Measurements from ENCODE around the gene DNAJC18. TPM values are rescaled to one million over a fixed set of nuclear protein-coding genes. Genes with fewer than 3 reads are reported as not detected.

Gene DNAJC18
- total RNA-seq, 4 donors from 2014 or later: 7.9 to 21.0 (median 12.7) TPM

DNA sequence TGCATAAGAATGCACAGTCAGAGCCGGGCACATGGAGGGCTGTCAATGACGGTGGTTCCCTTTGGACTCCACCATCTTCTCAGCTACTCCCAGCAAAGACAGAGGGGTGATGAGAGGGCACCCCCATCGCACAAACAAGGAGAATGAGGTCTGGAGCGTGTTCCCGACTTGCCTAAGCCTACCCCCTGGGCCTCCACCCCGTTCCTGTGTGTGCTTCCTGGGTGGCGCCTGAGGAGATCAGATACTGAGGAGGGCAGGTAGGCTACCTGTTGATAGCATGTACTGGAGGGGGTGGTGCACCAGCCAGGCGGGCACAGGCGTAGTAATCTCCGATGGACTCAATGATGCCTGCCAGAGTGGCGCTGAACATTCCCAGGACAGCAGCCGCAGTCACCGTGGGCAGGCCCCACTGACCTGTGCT lies 60.4 kb downstream of the DNAJC18 start:
- H3K4me3 ChIP-seq (replicated peaks in 1 of 3): no peak overlapping the region
- 83 to 87% methylated on average over 12 to 13 of the region's 13 CpGs for WGBS, 2 donors
- intact Hi-C loops (cut with DNase I): no loop called here

DNA sequence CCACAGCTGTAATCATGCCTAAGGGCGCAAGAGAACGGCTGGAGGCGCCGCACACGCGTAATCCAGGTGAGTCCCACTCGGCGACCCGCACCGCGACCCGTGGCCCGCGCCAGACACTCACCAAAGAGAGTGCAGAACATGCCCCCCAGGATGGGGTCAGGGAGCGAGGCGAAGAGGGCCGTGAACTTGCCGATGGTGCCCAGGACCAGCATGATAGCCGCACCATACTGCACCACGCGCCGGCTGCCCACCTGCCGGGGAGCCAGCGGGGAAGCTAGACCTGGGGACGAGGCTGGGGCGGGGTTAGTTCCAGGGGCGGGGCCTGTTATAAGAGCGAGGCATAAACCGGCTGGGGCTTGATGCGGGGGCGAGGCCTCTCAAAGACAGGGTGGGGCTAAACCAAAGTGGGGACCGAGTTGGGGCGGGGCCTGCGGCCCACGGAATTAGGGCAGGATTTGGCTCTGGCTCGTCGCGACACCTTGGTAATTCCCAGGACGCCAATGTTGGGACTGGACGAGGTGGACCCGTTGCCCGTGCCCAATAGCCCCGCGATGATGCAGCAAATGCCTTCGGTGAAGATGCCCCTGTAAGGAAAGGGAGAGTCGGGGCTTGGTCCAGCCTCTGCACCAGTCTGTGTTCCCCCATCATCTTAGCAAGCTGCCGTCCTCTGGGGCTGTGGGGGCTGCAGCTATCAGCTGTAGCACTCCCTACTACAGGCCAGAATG lies 61.1 kb downstream of the DNAJC18 start:
- intact Hi-C loops (cut with DNase I): no loop called here
- no peak for TF ChIP-seq POLR2A (IDR thresholded peaks at IDR 0.05)
- TF ChIP-seq, protein P1, sequence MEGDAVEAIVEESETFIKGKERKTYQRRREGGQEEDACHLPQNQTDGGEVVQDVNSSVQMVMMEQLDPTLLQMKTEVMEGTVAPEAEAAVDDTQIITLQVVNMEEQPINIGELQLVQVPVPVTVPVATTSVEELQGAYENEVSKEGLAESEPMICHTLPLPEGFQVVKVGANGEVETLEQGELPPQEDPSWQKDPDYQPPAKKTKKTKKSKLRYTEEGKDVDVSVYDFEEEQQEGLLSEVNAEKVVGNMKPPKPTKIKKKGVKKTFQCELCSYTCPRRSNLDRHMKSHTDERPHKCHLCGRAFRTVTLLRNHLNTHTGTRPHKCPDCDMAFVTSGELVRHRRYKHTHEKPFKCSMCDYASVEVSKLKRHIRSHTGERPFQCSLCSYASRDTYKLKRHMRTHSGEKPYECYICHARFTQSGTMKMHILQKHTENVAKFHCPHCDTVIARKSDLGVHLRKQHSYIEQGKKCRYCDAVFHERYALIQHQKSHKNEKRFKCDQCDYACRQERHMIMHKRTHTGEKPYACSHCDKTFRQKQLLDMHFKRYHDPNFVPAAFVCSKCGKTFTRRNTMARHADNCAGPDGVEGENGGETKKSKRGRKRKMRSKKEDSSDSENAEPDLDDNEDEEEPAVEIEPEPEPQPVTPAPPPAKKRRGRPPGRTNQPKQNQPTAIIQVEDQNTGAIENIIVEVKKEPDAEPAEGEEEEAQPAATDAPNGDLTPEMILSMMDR (IDR thresholded peaks at IDR 0.05): no peak
- 53 to 79% methylated on average over 13 to 37 of the region's 47 CpGs for WGBS, 2 donors
- Histone ChIP-seq H3K36me3 (no peaks in the 10 kb centered on the region), H3K27me3 (no peaks in the 10 kb centered on the region), H3K9me3 (no peaks in the 10 kb centered on the region), H3K4me3 (replicated peaks in 1 of 3) (no peak overlapping the region), H3K27ac (no peak overlapping the region), H3K4me1 (peaks cover 9 to 10% of the 10 kb centered on the region in 2 donors)
- peak in 1 of 2 donors; percentile 24 for DNase-seq

More for the DNA sequence above, 60.4 kb downstream of the DNAJC18 start:
- DNase-seq: no peak
- H3K27ac ChIP-seq: no peak overlapping the region
- H3K27me3 ChIP-seq: no peaks in the 10 kb centered on the region
- H3K36me3 ChIP-seq: no peaks in the 10 kb centered on the region
- TF ChIP-seq POLR2A (IDR thresholded peaks at IDR 0.05): no peak
- TF ChIP-seq, protein P1 (IDR thresholded peaks at IDR 0.05): no peak
- peaks cover 3% of the 10 kb centered on the region in 2 donors for H3K4me1 ChIP-seq
- H3K9me3 ChIP-seq: no peaks in the 10 kb centered on the region

DNA sequence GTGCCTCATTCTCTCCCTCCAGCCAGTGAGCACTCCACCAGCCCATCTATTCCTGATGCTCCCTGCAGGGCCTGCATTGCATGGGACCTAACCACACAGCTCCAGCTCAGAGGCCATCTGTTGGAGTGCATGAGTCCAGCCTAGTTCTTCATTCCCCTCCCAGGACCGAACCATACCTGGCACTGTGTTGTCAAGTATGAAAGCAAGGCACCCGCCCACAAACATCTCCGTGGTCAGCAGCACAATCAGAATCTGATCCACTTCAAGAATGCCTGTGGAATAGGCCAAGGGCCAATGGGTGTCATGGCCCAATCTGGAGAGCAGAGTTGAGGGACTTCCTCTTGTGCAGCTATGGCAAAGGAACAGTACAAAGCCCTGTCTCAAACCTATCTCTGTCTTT lies 62.1 kb downstream of the DNAJC18 start:
- intact Hi-C loops (cut with DNase I): no loop called here
- no peak overlapping the region for H3K27ac ChIP-seq
- no peaks in the 10 kb centered on the region for H3K36me3 ChIP-seq
- no peaks in the 10 kb centered on the region for H3K9me3 ChIP-seq
- no peaks in the 10 kb centered on the region for H3K27me3 ChIP-seq
- no peak overlapping the region for H3K4me3 ChIP-seq (replicated peaks in 1 of 3)
- WGBS, 2 donors: 81 to 97% methylated on average over 3 of the region's 3 CpGs
- TF ChIP-seq, protein P1 (IDR thresholded peaks at IDR 0.05): no peak
- no peak for TF ChIP-seq POLR2A (IDR thresholded peaks at IDR 0.05)
- DNase-seq: no peak
- peaks cover 10 to 11% of the 10 kb centered on the region in 2 donors for H3K4me1 ChIP-seq

DNA sequence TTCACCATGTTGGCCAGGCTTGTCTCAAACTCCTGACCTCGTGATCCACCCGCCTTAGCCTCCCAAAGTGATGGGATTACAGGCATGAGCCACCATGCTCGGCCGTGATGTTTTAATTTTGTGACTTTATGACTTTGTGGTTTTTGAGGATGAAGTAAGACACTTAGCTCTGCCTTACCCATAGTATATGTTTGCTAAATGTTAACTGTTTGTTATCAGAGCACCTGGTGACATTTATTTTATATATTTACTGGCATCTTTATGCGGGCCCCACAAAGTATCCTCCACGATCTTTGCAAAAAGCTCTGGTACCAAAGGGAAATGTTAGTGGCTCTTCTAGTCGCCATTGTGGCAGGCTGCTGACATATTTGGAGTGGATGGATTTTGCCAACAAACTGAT lies 63.0 kb downstream of the DNAJC18 start:
- no peak overlapping the region for H3K27ac ChIP-seq
- no peaks in the 10 kb centered on the region for H3K36me3 ChIP-seq
- H3K27me3 ChIP-seq: no peaks in the 10 kb centered on the region
- H3K9me3 ChIP-seq: no peaks in the 10 kb centered on the region
- 92 to 95% methylated on average over 7 of the region's 7 CpGs for WGBS, 2 donors
- H3K4me1 ChIP-seq: peaks cover 10 to 11% of the 10 kb centered on the region in 2 donors
- TF ChIP-seq, protein P1 (IDR thresholded peaks at IDR 0.05): no peak
- TF ChIP-seq POLR2A (IDR thresholded peaks at IDR 0.05): no peak
- no peak for DNase-seq
- intact Hi-C loops (cut with DNase I): no loop called here
- no peak overlapping the region for H3K4me3 ChIP-seq (replicated peaks in 1 of 3)

DNA sequence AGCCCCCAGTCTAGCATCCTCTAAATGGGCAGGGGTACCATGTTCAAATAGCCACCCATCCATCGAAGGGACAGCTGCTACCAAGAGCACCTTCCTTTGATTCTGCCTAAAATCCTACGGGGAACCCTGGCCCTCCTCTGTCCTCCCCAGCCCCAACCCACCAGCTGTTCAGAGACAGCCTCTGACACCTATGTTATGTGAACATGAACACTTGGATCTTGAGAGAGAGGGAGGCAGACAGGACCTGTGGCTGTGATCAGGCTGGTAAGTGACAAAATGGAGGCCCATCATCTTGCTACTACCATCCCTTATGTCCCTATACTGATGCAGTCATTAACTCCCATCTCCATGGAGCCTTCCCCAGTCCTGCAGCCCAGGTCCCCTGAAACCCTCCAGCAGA lies 64.4 kb downstream of the DNAJC18 start:
- Histone ChIP-seq H3K36me3 (peaks cover 1 to 9% of the 10 kb centered on the region in 2 donors), H3K4me3 (replicated peaks in 1 of 3) (no peak overlapping the region), H3K4me1 (peaks cover 10 to 11% of the 10 kb centered on the region in 2 donors), H3K27me3 (no peaks in the 10 kb centered on the region), H3K27ac (no peak overlapping the region), H3K9me3 (no peaks in the 10 kb centered on the region)
- intact Hi-C loops (cut with DNase I): no loop called here
- no peak for TF ChIP-seq POLR2A (IDR thresholded peaks at IDR 0.05)
- TF ChIP-seq, protein P1 (IDR thresholded peaks at IDR 0.05): no peak
- DNase-seq: no peak
- 95 to 100% methylated on average over 1 to 2 of the region's 2 CpGs for WGBS, 2 donors
